HepG2 (cell line): ENCODE data around the gene TXNDC16. TPM values are rescaled to one million over a fixed set of nuclear protein-coding genes. Genes with fewer than 3 reads are reported as not detected.

ENCODE experiments used
- AFF4 ChIP-seq: sonication (generic); formaldehyde crosslinking; IDR thresholded peaks from 2 replicates; pipeline ENCODE4 v1.4.0; 2020; ENCODE audit warnings: missing genetic modification reagents
- CBFB ChIP-seq: sonication (generic); formaldehyde crosslinking; IDR thresholded peaks from 2 replicates; pipeline ENCODE4 v1.4.0; 2020; ENCODE audit warnings: missing genetic modification reagents
- CHD2 ChIP-seq: IDR thresholded peaks from 2 replicates; pipeline ENCODE4 v1.6.1; 2011; ENCODE audit warnings: low read depth, low read length, improper control_type of control experiment
- HNF1B ChIP-seq: sonication (generic); formaldehyde crosslinking; IDR thresholded peaks from 2 replicates; pipeline ENCODE4 v1.5.1; 2020; ENCODE audit warnings: mild to moderate bottlenecking, moderate library complexity, missing genetic modification reagents
- HNF4A ChIP-seq: sonication (generic); formaldehyde crosslinking; IDR thresholded peaks from 2 replicates; pipeline ENCODE4 v1.4.0; 2020; ENCODE audit warnings: missing genetic modification reagents
- MEIS2 ChIP-seq: sonication (generic); formaldehyde crosslinking; IDR thresholded peaks from 2 replicates; pipeline ENCODE4 v1.9.0; 2021; ENCODE audit warnings: mild to moderate bottlenecking, missing genetic modification reagents
- NFYB ChIP-seq: sonication (generic); formaldehyde crosslinking; IDR thresholded peaks from 2 replicates; pipeline ENCODE4 v1.4.0; 2020; ENCODE audit warnings: missing genetic modification reagents
- NFYC ChIP-seq: IDR thresholded peaks from 2 replicates; pipeline ENCODE4 v1.6.1; 2016; ENCODE audit warnings: missing genetic modification reagents, missing compliant biosample characterization
- PBX2 ChIP-seq: IDR thresholded peaks from 2 replicates; pipeline ENCODE4 v1.6.1; 2016; ENCODE audit warnings: control low read depth
- POGZ ChIP-seq: sonication (generic); formaldehyde crosslinking; IDR thresholded peaks from 2 replicates; pipeline ENCODE4 v1.4.0; 2020; ENCODE audit warnings: mild to moderate bottlenecking, missing genetic modification reagents
- TFDP1 ChIP-seq: IDR thresholded peaks from 2 replicates; pipeline ENCODE4 v1.6.1; 2016; ENCODE audit warnings: missing compliant biosample characterization, missing genetic modification reagents, borderline replicate concordance
- WIZ ChIP-seq: sonication (generic); formaldehyde crosslinking; IDR thresholded peaks from 2 replicates; pipeline ENCODE4 v1.5.1; 2020; ENCODE audit warnings: mild to moderate bottlenecking, missing genetic modification reagents
- YEATS4 ChIP-seq: sonication (generic); formaldehyde crosslinking; IDR thresholded peaks from 2 replicates; pipeline ENCODE4 v1.4.0; 2020; ENCODE audit warnings: missing genetic modification reagents, borderline replicate concordance
- ZFP36L1 ChIP-seq: sonication (generic); formaldehyde crosslinking; IDR thresholded peaks from 2 replicates; pipeline ENCODE4 v1.8.0; 2022; ENCODE audit warnings: mild to moderate bottlenecking, missing genetic modification reagents, moderate library complexity
- ZFX ChIP-seq: sonication (generic); formaldehyde crosslinking; IDR thresholded peaks from 2 replicates; pipeline ENCODE4 v1.4.0; 2020; ENCODE audit warnings: mild to moderate bottlenecking, low read depth, missing genetic modification reagents, moderate library complexity
- ZMAT3 ChIP-seq: sonication (generic); formaldehyde crosslinking; conservative IDR thresholded peaks from 2 replicates; pipeline ENCODE4 v1.7.0; 2021; ENCODE audit warnings: missing genetic modification reagents
- ZNF317 ChIP-seq: sonication (generic); formaldehyde crosslinking; IDR thresholded peaks from 2 replicates; pipeline ENCODE4 v1.5.0; 2020; ENCODE audit warnings: mild to moderate bottlenecking, missing genetic modification reagents
- ZNF34 ChIP-seq: sonication (generic); formaldehyde crosslinking; IDR thresholded peaks from 2 replicates; pipeline ENCODE4 v1.4.0; 2020; ENCODE audit warnings: mild to moderate bottlenecking, missing genetic modification reagents, borderline replicate concordance
- ZNF704 ChIP-seq: sonication (generic); formaldehyde crosslinking; IDR thresholded peaks from 2 replicates; pipeline ENCODE4 v1.8.1; 2023; ENCODE audit warnings: mild to moderate bottlenecking, inconsistent platforms, moderate library complexity, missing genetic modification reagents, borderline replicate concordance
- polyA plus RNA-seq, 8 experiments: library from polyadenylated mRNA; depleted of rRNA in 3 of 8; stranded (reverse) in 7 of 8; unstranded in 1 of 8; fragments of >200 nt; fragmentation: Illumina TruSeq in 4 of 8; extraction: Trizol in 4 of 8; gene quantifications; 2 replicates each; pipeline versions ENCODE4 v1.2.1 to v1.2.3, GENCODE V29; 2011 to 2016; ENCODE audit warnings: low read depth in 4 of 8, missing spikeins in 1 of 8, mixed read lengths in 1 of 8; ENCODE audit not compliant: insufficient read depth in 1 of 8
- total RNA-seq, 5 experiments: library from RNA; depleted of rRNA; stranded (reverse); fragments of >200 nt; fragmentation: Illumina TruSeq; extraction: Trizol; gene quantifications; 2 replicates each; pipeline ENCODE4 v1.2.3, GENCODE V29; 2016; ENCODE audit warnings: low read depth in 1 of 5

Gene TXNDC16
- total and polyA plus RNA-seq, 2 of the 13 experiments (the other 11 are each of a cell fraction or from before 2014, with no cell fraction given) = 4.6 to 6.2 TPM

- TF ChIP-seq PBX2 (CRISPR knock-in tag) (peak; percentile 93), ZNF704 (CRISPR knock-in tag) (peak; percentile 71; the same call in 1 of the 2 replicates), ZNF34 (0 out of 2 replicates have a peak, but pooled peaks have one; percentile 51), POGZ (CRISPR knock-in tag) (peak; percentile 74), HNF1B (CRISPR knock-in tag) (peak; percentile 86), ZNF317 (CRISPR knock-in tag) (0 out of 2 replicates have a peak, but pooled peaks have one; percentile 36), WIZ (CRISPR knock-in tag) (0 out of 2 replicates have a peak, but pooled peaks have one; percentile 61), MEIS2 (CRISPR knock-in tag) (peak; percentile 45), TFDP1 (CRISPR knock-in tag) (peak; percentile 94), ZFP36L1 (CRISPR knock-in tag) (peak; percentile 64; the same call in 1 of the 2 replicates), ZMAT3 (peak; percentile 73; the same call in 1 of the 2 replicates), AFF4 (CRISPR knock-in tag) (no peak), CHD2 (0 out of 2 replicates have a peak, but pooled peaks have one; percentile 20), ZFX (CRISPR knock-in tag) (peak; percentile 88), HNF4A (CRISPR knock-in tag) (no peak), NFYC (peak; percentile 95), NFYB (CRISPR knock-in tag) (peak; percentile 96), YEATS4 (peak; percentile 39; the same call in 1 of the 2 replicates), CBFB (CRISPR knock-in tag) (no peak; the same call in 1 of the 2 replicates)
Measured at GRCh38 chr14:52552063-52552988, at the start of gene TXNDC16, which contains the start of gene GPR137C (continued).
